GM21515 (cell line): ENCODE results near the gene PHACTR1.

ENCODE experiments used
- ATAC-seq: cut with Tn5 transposase; IDR thresholded peaks from one replicate; pipeline ENCODE4 v1.9.1; 2021; ENCODE audit not compliant: unreplicated experiment

The PHACTR1 gene

GRCh38 chr6:12800120-12800519 is 83.6 kb downstream of the PHACTR1 start:
- ATAC-seq: no peak

- ATAC-seq: no peak
These were observed 84.6 kb downstream of the PHACTR1 start for GRCh38 chr6:12801141-12801540.

GRCh38 chr6:12802440-12802839 is 85.9 kb downstream of the PHACTR1 start:
- ATAC-seq: no peak

- ATAC-seq: no peak
These were observed 86.9 kb downstream of the PHACTR1 start for GRCh38 chr6:12803486-12803885.

GRCh38 chr6:12804952-12805645 is 88.5 kb downstream of the PHACTR1 start:
- ATAC-seq: no peak

GRCh38 chr6:12806136-12806535 is 89.6 kb downstream of the PHACTR1 start:
- no peak for ATAC-seq

GRCh38 chr6:12806796-12807195 is 90.2 kb downstream of the PHACTR1 start:
- no peak for ATAC-seq

- ATAC-seq: no peak
These were observed 95.0 kb downstream of the PHACTR1 start for GRCh38 chr6:12811519-12811918.

GRCh38 chr6:12813321-12813720 is 96.8 kb downstream of the PHACTR1 start:
- ATAC-seq: no peak

- ATAC-seq: no peak
These were observed 97.4 kb downstream of the PHACTR1 start for GRCh38 chr6:12814015-12814414.

- ATAC-seq: no peak
These were observed 98.5 kb downstream of the PHACTR1 start for GRCh38 chr6:12815089-12815488.

- no peak for ATAC-seq
These were observed 99.5 kb downstream of the PHACTR1 start for GRCh38 chr6:12815884-12816600.

GRCh38 chr6:12818324-12818723 is 101.8 kb downstream of the PHACTR1 start:
- ATAC-seq: no peak

GRCh38 chr6:12823847-12824246 is 107.3 kb downstream of the PHACTR1 start:
- no peak for ATAC-seq

GRCh38 chr6:12826584-12826983 is 110.0 kb downstream of the PHACTR1 start:
- no peak for ATAC-seq

GRCh38 chr6:12827921-12828320 is 111.4 kb downstream of the PHACTR1 start:
- ATAC-seq: no peak

GRCh38 chr6:12832226-12832735 is 115.7 kb downstream of the PHACTR1 start:
- no peak for ATAC-seq

- no peak for ATAC-seq
These were observed 119.4 kb downstream of the PHACTR1 start for GRCh38 chr6:12836009-12836408.

- ATAC-seq: no peak
These were observed 125.1 kb downstream of the PHACTR1 start for GRCh38 chr6:12841619-12842018.

GRCh38 chr6:12842114-12842513 is 125.5 kb downstream of the PHACTR1 start:
- no peak for ATAC-seq

GRCh38 chr6:12842658-12843057 is 126.1 kb downstream of the PHACTR1 start:
- no peak for ATAC-seq
